Measurements from ENCODE around the gene LRRC14B.

LRRC14B gene

DNA sequence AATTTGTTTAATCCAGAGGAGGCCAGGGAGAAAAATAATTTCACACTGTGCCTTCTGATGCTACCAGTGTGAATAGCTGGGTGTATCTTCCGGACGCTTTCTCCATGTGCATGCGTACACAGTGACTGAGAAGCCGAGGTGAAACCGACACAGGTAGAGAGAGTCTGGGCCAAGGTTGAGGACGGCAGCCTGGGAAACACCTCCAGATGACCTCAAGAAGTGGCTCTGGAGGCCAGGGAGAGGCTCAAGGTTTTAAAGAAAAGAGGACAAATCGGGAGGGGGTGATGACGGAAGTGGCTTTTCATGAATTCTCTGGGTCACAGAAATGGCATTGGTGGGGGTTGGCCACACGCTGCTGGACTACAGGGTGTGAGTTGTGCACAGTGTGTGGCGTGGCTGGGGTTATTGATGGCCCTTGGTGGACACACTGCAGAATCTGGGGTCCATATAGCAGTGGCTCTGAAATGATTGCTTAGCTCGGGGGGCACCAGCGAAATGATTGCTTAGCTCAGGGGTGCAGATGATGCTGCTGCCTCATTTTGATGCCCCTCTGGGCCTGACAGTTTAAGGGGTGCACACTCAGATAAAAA, 34.1 kb upstream of the LRRC14B start:
- no peaks in the 10 kb centered on the region for H3K27me3 ChIP-seq (replicated peaks)
- H3K27ac ChIP-seq: no peak overlapping the region
- TF ChIP-seq CTCF (IDR thresholded peaks at IDR 0.05; ENCODE audit: low read depth, low read length, missing control alignments): no peak
- DNase-seq: no peak
- H3K4me3 ChIP-seq (ENCODE audit: low read depth, low read length): no peak overlapping the region
- H3K36me3 ChIP-seq (replicated peaks): no peaks in the 10 kb centered on the region
- in situ Hi-C loops (cut with HindIII; ENCODE audit: low pct_ligation_motif_present, low sequenced_read_pairs): no loop called here

DNA sequence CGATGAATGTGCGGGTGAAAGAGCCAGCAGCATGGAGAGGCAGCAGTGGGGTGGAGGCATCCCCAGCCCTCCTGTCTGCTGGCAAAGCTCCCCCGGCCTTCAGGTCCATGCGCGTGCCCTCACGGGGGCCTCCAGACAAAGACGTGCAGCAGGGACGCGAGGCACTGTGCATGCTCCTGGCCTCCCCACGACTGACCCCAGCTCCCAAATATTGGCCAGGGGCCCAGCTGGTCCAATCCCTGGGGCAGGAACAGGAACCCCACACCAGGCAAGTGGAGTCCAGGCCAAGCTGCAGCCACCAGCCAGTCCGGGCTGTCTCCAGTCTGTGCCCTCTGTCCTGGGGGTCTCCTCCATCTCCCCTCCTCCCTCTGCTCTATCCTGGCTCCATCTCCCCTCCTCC, 33.5 kb upstream of the LRRC14B start:
- Histone ChIP-seq H3K4me3 (ENCODE audit: low read depth, low read length) (no peak overlapping the region), H3K36me3 (replicated peaks) (no peaks in the 10 kb centered on the region), H3K27me3 (replicated peaks) (no peaks in the 10 kb centered on the region), H3K27ac (no peak overlapping the region)
- DNase-seq: no peak
- in situ Hi-C loops (cut with HindIII; ENCODE audit: low pct_ligation_motif_present, low sequenced_read_pairs): no loop called here
- no peak for TF ChIP-seq CTCF (IDR thresholded peaks at IDR 0.05; ENCODE audit: low read depth, low read length, missing control alignments)

DNA sequence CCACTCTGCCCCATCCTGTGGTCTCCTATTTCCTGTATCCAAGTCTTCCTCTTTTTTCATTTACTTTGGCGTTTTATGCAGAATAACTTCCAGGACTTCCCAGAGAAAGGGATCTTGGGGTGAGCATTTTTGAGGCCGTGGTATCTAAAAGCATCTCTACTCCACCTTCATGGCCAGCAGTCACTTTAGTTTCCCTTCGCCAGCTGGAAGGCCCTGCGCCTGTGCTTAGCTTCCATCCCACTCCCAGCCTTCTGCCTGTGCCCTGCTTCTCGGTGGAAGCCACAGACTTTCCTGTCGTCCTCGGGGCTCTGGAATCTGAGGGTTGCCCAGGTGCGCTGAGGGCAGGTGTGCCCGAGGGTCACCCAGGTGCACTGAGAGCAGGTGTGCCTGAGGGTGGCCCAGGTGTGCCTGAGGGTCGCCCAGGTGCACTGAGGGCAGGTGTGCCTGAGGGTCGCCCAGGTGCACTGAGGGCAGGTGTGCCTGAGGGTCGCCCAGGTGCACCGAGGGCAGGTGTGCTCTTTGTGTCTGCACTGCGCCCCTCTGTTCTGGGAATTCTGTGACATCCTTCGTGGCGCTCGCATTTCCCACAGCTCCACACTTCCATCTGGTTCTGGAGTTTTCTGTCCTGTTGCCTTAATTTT, 32.4 kb upstream of the LRRC14B start:
- in situ Hi-C loops (cut with HindIII; ENCODE audit: low pct_ligation_motif_present, low sequenced_read_pairs): no loop called here
- no peaks in the 10 kb centered on the region for H3K36me3 ChIP-seq (replicated peaks)
- H3K27me3 ChIP-seq (replicated peaks): no peaks in the 10 kb centered on the region
- DNase-seq: no peak
- H3K4me3 ChIP-seq (ENCODE audit: low read depth, low read length): no peak overlapping the region
- H3K27ac ChIP-seq: peak overlapping the region; percentile 78
- TF ChIP-seq CTCF (IDR thresholded peaks at IDR 0.05; ENCODE audit: low read depth, low read length, missing control alignments): no peak

DNA sequence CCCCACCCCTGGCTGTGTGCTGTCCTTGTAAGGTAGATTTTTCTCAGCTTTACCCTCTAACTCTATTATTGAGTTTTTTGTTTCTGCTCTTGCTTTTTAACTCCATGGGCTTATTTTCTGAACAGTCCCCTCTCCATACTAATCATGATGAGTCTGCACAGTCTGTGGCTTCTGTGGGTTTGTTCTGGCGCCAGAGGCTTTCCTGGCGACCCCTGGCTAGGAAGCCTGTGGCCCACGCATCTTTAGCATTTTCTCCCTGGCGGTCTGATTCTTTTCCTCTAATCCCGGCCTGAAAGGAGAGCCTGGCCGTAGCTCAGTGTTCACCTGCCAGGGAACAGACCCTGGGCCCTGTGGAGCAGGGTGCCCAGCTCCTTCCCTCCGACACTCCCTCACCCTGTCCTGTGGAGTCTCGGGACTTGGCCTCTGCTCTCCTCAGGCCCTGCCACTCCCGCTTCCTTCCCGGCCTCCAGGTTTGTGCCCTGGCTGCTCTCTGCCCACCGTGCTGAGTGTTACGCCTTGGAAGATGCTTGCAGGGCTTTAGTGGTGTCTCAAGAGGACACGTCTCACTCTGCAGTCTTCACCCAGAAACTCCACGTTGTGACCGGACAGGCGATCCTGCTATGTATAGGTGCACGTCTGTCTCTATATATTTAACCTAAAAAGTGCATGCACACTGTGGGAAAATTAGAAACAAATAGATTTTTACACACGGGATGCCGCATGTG, 31.7 kb upstream of the LRRC14B start:
- no peak for TF ChIP-seq CTCF (IDR thresholded peaks at IDR 0.05; ENCODE audit: low read depth, low read length, missing control alignments)
- no peaks in the 10 kb centered on the region for H3K36me3 ChIP-seq (replicated peaks)
- H3K27ac ChIP-seq: peak overlapping the region; percentile 78
- H3K4me3 ChIP-seq (ENCODE audit: low read depth, low read length): peak overlapping the region; percentile 12
- peak; percentile 83 for DNase-seq
- H3K27me3 ChIP-seq (replicated peaks): no peaks in the 10 kb centered on the region
- in situ Hi-C loops (cut with HindIII; ENCODE audit: low pct_ligation_motif_present, low sequenced_read_pairs): no loop called here

GRCh38 chr5:160173-160510, 31.2 kb upstream of the LRRC14B start:
- peak overlapping the region; percentile 78 for H3K27ac ChIP-seq
- peak; percentile 83 for DNase-seq

More at GRCh38 chr5:160173-160510, 31.2 kb upstream of the LRRC14B start:
- no peak for TF ChIP-seq CTCF (IDR thresholded peaks at IDR 0.05; ENCODE audit: low read depth, low read length, missing control alignments)
- Histone ChIP-seq H3K27me3 (replicated peaks) (no peaks in the 10 kb centered on the region), H3K4me3 (ENCODE audit: low read depth, low read length) (no peak overlapping the region), H3K36me3 (replicated peaks) (no peaks in the 10 kb centered on the region)
- in situ Hi-C loops (cut with HindIII; ENCODE audit: low pct_ligation_motif_present, low sequenced_read_pairs): no loop called here
